SK-N-SH (cell line): Measurements from ENCODE around the gene DZIP3.

Experiments
- CTCF ChIP-seq: fragments of 200-600 bp; sonication (generic); IDR thresholded peaks from 2 replicates; pipeline ENCODE4 v1.6.1; 2017; ENCODE audit warnings: antibody characterized with exemption, mild to moderate bottlenecking, moderate library complexity
- EP300 ChIP-seq, 2 experiments: IDR thresholded peaks; 2 replicates each; pipeline versions ENCODE4 v1.4.0 to v1.6.1; 2012; ENCODE audit warnings: borderline replicate concordance in 1 of 2, low read depth in 1 of 2, low read length in 1 of 2
- GABPA ChIP-seq: IDR thresholded peaks from 2 replicates; pipeline ENCODE4 v1.4.0; 2012; ENCODE audit warnings: low read depth, mild to moderate bottlenecking
- SIN3A ChIP-seq: IDR thresholded peaks from 2 replicates; pipeline ENCODE4 v1.6.1; 2012; ENCODE audit warnings: low read depth, mild to moderate bottlenecking, low read length, moderate library complexity, borderline replicate concordance
- TEAD4 ChIP-seq: IDR thresholded peaks from 2 replicates; pipeline ENCODE4 v1.4.0; 2012; ENCODE audit warnings: mild to moderate bottlenecking, borderline replicate concordance; ENCODE audit not compliant: insufficient read depth

GRCh38 chr3:108736821-108737220 is 147.3 kb downstream of the DZIP3 start:
- no peak for TF ChIP-seq EP300 (IDR thresholded peaks at IDR 0.05; ENCODE audit: borderline replicate concordance in 1 of 2, low read depth in 1 of 2, low read length in 1 of 2)
- no peak for TF ChIP-seq GABPA
- no peak for TF ChIP-seq CTCF
- no peak for TF ChIP-seq SIN3A
- no peak for TF ChIP-seq TEAD4
